ENCODE results near the gene SLC1A5. TPM values are rescaled to one million over a fixed set of nuclear protein-coding genes. Genes with fewer than 3 reads are reported as not detected.

Gene SLC1A5
- total RNA-seq, 4 donors from 2014 or later: 97.3 to 156 (median 114) TPM

- H3K9me3 ChIP-seq: no peaks in the 10 kb centered on the region
- peaks cover 48 to 100% (median 58%) of the 10 kb centered on the region in 3 donors for H3K36me3 ChIP-seq
- TF ChIP-seq CTCF (IDR thresholded peaks at IDR 0.05): peak in 1 of 6 experiments; percentile 11
- TF ChIP-seq POLR2A (IDR thresholded peaks at IDR 0.05): no peak
- no peak for DNase-seq
- H3K4me1 ChIP-seq: peaks cover 26 to 80% (median 32%) of the 10 kb centered on the region in 3 donors
- H3K4me3 ChIP-seq: no peak overlapping the region
- WGBS, 2 donors: 30 to 43% methylated on average over 1 of the region's 14 CpGs
- H3K27ac ChIP-seq: peak overlapping the region; percentile 46 to 69 (median 51)
- H3K27me3 ChIP-seq: no peaks in the 10 kb centered on the region
- intact Hi-C loops (cut with DNase I): no loop called here
Measured at GRCh38 chr19:46731007-46731501, 57.3 kb downstream of the SLC1A5 start.

- Histone ChIP-seq H3K36me3 (peaks cover 52 to 100% (median 63%) of the 10 kb centered on the region in 3 donors), H3K9me3 (no peaks in the 10 kb centered on the region)
- intact Hi-C loops (cut with DNase I): no loop called here
Measured at GRCh38 chr19:46730595-46730994, 57.8 kb downstream of the SLC1A5 start.

GRCh38 chr19:46730187-46730586, 58.2 kb downstream of the SLC1A5 start:
- Histone ChIP-seq H3K27ac (peak overlapping the region in 3 of 4 donors; percentile 46 to 69 (median 50)), H3K27me3 (no peaks in the 10 kb centered on the region), H3K36me3 (peaks cover 56 to 100% (median 67%) of the 10 kb centered on the region in 3 donors), H3K9me3 (no peaks in the 10 kb centered on the region), H3K4me1 (peaks cover 26 to 80% (median 32%) of the 10 kb centered on the region in 3 donors), H3K4me3 (no peak overlapping the region)
- WGBS, 2 donors: 88 to 94% methylated on average over 6 to 8 of the region's 9 CpGs
- no peak for DNase-seq
- no peak for TF ChIP-seq CTCF (IDR thresholded peaks at IDR 0.05)
- TF ChIP-seq POLR2A (IDR thresholded peaks at IDR 0.05): no peak
- intact Hi-C loops (cut with DNase I): no loop called here

More at GRCh38 chr19:46730595-46730994, 57.8 kb downstream of the SLC1A5 start:
- no peak for DNase-seq
- peak overlapping the region in 3 of 4 donors; percentile 46 to 69 (median 50) for H3K27ac ChIP-seq
- H3K4me1 ChIP-seq: peaks cover 26 to 80% (median 32%) of the 10 kb centered on the region in 3 donors
- TF ChIP-seq POLR2A (IDR thresholded peaks at IDR 0.05) (no peak), CTCF (IDR thresholded peaks at IDR 0.05) (no peak)
- H3K27me3 ChIP-seq: no peaks in the 10 kb centered on the region
- WGBS, 2 donors: 88 to 94% methylated on average over 8 to 9 of the region's 14 CpGs
- H3K4me3 ChIP-seq: no peak overlapping the region

GRCh38 chr19:46729696-46730095, 58.7 kb downstream of the SLC1A5 start:
- WGBS, 2 donors: 86% methylated on average over 4 of the region's 7 CpGs; no CpG with 5 or more reads in 1 of the 2 donors
- Histone ChIP-seq H3K9me3 (no peaks in the 10 kb centered on the region), H3K4me1 (peaks cover 26 to 80% (median 32%) of the 10 kb centered on the region in 3 donors), H3K27ac (peak overlapping the region in 1 of 4 donors; percentile 50), H3K4me3 (no peak overlapping the region), H3K36me3 (peaks cover 61 to 100% (median 68%) of the 10 kb centered on the region in 3 donors), H3K27me3 (no peaks in the 10 kb centered on the region)
- no peak for DNase-seq
- intact Hi-C loops (cut with DNase I): no loop called here
- TF ChIP-seq CTCF (IDR thresholded peaks at IDR 0.05): no peak
- TF ChIP-seq POLR2A (IDR thresholded peaks at IDR 0.05): no peak

GRCh38 chr19:46728693-46729339, 59.6 kb downstream of the SLC1A5 start:
- intact Hi-C loops (cut with DNase I): no loop called here
- Histone ChIP-seq H3K36me3 (peaks cover 65 to 100% (median 76%) of the 10 kb centered on the region in 3 donors), H3K27ac (peak overlapping the region in 3 of 4 donors; percentile 11 to 77 (median 38)), H3K4me3 (no peak overlapping the region), H3K9me3 (no peaks in the 10 kb centered on the region), H3K27me3 (no peaks in the 10 kb centered on the region), H3K4me1 (peaks cover 26 to 76% (median 32%) of the 10 kb centered on the region in 3 donors)
- WGBS, 2 donors: 47 to 50% methylated on average over 5 to 11 of the region's 20 CpGs
- no peak for DNase-seq
- peak; percentile 87 to 96 (median 91) for TF ChIP-seq CTCF (IDR thresholded peaks at IDR 0.05)
- TF ChIP-seq POLR2A (IDR thresholded peaks at IDR 0.05): no peak

All from esophagus squamous epithelium (tissue), 5 donors.